ENCODE measurements around the gene NUCKS1. TPM values are rescaled to one million over a fixed set of nuclear protein-coding genes. Genes with fewer than 3 reads are reported as not detected.
A peak's percentile ranks its signal among the peaks of the same experiment; 100 is the strongest.

Gene NUCKS1
- total and polyA plus RNA-seq, 2 of the 8 experiments (the other 6 are each of a cell fraction or from before 2014, with no cell fraction given), result 126 to 461 TPM

DNA sequence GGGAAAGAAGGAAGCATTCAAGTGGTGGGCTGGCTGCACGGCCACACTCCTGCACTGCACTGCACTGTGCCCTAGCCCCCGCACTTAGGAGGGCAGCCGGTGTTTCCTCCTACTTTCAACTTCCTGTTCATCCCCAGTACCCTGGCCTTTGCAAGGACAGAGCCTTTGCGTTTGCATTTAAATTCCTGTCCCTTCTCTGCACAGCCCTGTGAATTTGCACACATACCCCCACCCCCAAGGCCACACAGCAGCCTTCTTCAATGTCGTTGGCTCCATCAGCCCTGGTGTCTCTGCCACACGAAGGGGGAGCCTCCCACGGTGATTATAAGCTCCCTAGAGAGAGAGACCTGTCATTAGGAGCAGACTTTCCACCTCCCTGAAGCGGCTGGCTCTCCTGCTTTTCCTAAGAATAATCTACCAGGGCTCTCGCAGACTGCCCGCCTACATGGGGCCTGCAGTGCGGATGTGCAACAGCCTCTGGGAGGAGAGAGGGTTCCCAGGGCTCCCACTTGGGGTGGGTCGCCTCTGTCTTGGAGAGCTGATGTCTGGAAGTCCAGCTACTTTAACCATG, 56.5 kb downstream of the NUCKS1 start:
- Histone ChIP-seq H3K27me3 (replicated peaks in 1 of 4; ENCODE audit: control insufficient read depth in 3 of 4, extremely low read depth in 1 of 4, insufficient read depth in 3 of 4, low read length in 3 of 4) (no peaks in the 10 kb centered on the region), H3K27ac (ENCODE audit: low read depth, low read length) (no peak overlapping the region), H3K18ac (ENCODE audit: extremely low read depth, low read length) (no peak overlapping the region), H2AK5ac (ENCODE audit: low read depth, low read length) (no peak overlapping the region), H4K20me1 (replicated peaks in 1 of 2; ENCODE audit: control insufficient read depth in 1 of 2, insufficient read depth in 2 of 2, low read length in 2 of 2) (no peaks in the 10 kb centered on the region), H2AFZ (ENCODE audit: low read length) (0 out of 2 replicates have a peak overlapping the region, but pooled peaks have one; percentile 39), H4K91ac (replicated peaks; ENCODE audit: insufficient read length, low read length) (peak overlapping the region; percentile 17), H2BK12ac (ENCODE audit: low read depth, low read length) (peak overlapping the region; percentile 60; the same call in 1 of the 2 replicates), H4K5ac (ENCODE audit: insufficient read length, low read depth, low read length) (no peak overlapping the region), H2BK120ac (replicated peaks; ENCODE audit: low read depth, low read length) (no peak overlapping the region), H3K23ac (ENCODE audit: insufficient read length) (no peak overlapping the region), H3K4me1 (replicated peaks in 1 of 4; ENCODE audit: control insufficient read depth in 3 of 4, insufficient read depth in 4 of 4, low read length in 3 of 4) (peaks cover 4 to 8% (median 5%) of the 10 kb centered on the region in 4 experiments; a peak in 6 of 7 replicates), H3K79me2 (ENCODE audit: control insufficient read depth in 1 of 2, insufficient read depth in 2 of 2, low read length in 2 of 2) (no peaks in the 10 kb centered on the region), H2BK5ac (ENCODE audit: low read depth, low read length) (no peak overlapping the region), H3K56ac (replicated peaks; ENCODE audit: insufficient read length, low read depth, low read length) (no peak overlapping the region), H3K4ac (replicated peaks; ENCODE audit: insufficient read length, low read depth, low read length) (no peak overlapping the region), H4K8ac (ENCODE audit: extremely low read depth, insufficient read depth, low read length) (peak overlapping the region; percentile 57; the same call in 1 of the 2 replicates), H3K4me3 (ENCODE audit: extremely low read depth in 1 of 4, insufficient read depth in 2 of 4, low read depth in 3 of 4, low read length in 4 of 4) (no peak overlapping the region), H3K4me2 (ENCODE audit: insufficient read depth in 1 of 2, low read depth in 2 of 2, low read length in 2 of 2) (peak overlapping the region; percentile 11 to 30; a peak in 2 of 4 replicates), H2BK20ac (ENCODE audit: low read length) (no peak overlapping the region), H3K9ac (replicated peaks in 1 of 4; ENCODE audit: extremely low read depth in 1 of 4, low read depth in 3 of 4, low read length in 3 of 4) (no peak overlapping the region; a peak in 2 of 7 replicates), H3K9me3 (ENCODE audit: insufficient read depth in 2 of 2, low read depth in 1 of 2, low read length in 1 of 2) (no peaks in the 10 kb centered on the region), H3K14ac (ENCODE audit: insufficient read length) (no peak overlapping the region), H3K23me2 (ENCODE audit: low read depth, low read length) (no peaks in the 10 kb centered on the region), H2BK15ac (ENCODE audit: low read length) (0 out of 2 replicates have a peak overlapping the region, but pooled peaks have one; percentile 29), H3K79me1 (ENCODE audit: low read depth, low read length) (no peaks in the 10 kb centered on the region), H3K36me3 (ENCODE audit: control insufficient read depth in 2 of 4, insufficient read depth in 4 of 4, low read length in 3 of 4) (no peaks in the 10 kb centered on the region)
- POLR2A ChIA-PET (ENCODE audit: partially characterized antibody), result interaction anchor here (0.8 to 1.4 kb wide), 6 partner anchors 11 to 277 kb away, joined by 3 to 6 read pairs (median 4); partner anchors contain the start of gene SLC45A3
- 66% methylated on average over 12 of the region's 12 CpGs; no CpG with 5 or more reads in 1 of the 2 experiments for WGBS, 2 experiments (ENCODE audit: extremely low coverage in 1 of 2, insufficient coverage in 1 of 2, insufficient read length in 1 of 2, insufficient replicate concordance in 2 of 2, low coverage in 1 of 2, low lambda C conversion rate in 2 of 2, missing lambda C conversion rate in 1 of 2)
- DNase-seq (ENCODE audit: low read depth in 1 of 2, low spot score in 2 of 2) (no peak), FAIRE-seq (no peak)
- no peak for TF ChIP-seq SRF (IDR thresholded peaks at IDR 0.05; ENCODE audit: low read depth, low read length)
- CTCF ChIA-PET (ENCODE audit: partially characterized antibody), result interaction anchor here (0.7 to 14.1 kb wide), 10 partner anchors 10 to 102 kb away, joined by 3 to 168 read pairs (median 5); partner anchors contain the start of gene SLC45A3

Measured in H1 (cell line).